ENCODE results near the gene KCNQ1.

The KCNQ1 gene

DNA sequence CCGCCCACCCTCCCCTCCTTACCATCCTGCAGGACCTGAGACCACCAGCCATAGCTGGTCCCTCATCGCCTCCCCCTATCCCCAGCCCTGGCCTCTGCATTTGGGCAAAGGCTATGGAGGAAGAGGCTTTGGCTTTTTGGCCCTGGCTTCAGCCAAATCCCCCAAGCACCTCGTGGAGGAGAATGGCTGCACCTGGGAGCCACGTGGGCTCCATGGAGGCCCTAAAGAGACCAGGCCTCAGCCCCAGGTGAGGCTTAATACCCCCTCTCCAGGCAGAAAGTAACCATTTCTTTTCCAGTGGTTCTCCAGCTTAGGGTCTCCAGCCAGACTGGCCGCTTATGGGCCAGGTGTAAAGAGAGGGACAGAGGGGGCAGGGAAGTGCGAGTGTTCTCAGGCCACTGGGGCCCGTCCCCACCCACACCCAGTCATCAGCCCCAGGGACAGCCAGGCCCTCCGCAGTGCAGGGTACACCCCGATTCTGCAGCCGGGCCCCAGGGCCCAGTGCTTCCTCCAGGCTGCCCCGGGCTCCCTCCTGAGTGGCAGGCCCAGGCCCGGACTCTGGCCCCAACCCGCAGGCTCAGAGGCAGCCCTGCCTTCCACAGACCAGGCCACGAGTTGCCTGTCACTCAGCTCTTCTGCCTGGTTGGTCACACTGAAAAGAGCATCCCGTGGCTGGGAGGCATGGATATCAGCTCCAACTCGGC lies 414.3 kb downstream of the KCNQ1 start:
- TF ChIP-seq, protein P1, sequence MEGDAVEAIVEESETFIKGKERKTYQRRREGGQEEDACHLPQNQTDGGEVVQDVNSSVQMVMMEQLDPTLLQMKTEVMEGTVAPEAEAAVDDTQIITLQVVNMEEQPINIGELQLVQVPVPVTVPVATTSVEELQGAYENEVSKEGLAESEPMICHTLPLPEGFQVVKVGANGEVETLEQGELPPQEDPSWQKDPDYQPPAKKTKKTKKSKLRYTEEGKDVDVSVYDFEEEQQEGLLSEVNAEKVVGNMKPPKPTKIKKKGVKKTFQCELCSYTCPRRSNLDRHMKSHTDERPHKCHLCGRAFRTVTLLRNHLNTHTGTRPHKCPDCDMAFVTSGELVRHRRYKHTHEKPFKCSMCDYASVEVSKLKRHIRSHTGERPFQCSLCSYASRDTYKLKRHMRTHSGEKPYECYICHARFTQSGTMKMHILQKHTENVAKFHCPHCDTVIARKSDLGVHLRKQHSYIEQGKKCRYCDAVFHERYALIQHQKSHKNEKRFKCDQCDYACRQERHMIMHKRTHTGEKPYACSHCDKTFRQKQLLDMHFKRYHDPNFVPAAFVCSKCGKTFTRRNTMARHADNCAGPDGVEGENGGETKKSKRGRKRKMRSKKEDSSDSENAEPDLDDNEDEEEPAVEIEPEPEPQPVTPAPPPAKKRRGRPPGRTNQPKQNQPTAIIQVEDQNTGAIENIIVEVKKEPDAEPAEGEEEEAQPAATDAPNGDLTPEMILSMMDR (conservative IDR thresholded peaks at IDR 0.05): no peak
- no peak overlapping the region for H3K27ac ChIP-seq

DNA sequence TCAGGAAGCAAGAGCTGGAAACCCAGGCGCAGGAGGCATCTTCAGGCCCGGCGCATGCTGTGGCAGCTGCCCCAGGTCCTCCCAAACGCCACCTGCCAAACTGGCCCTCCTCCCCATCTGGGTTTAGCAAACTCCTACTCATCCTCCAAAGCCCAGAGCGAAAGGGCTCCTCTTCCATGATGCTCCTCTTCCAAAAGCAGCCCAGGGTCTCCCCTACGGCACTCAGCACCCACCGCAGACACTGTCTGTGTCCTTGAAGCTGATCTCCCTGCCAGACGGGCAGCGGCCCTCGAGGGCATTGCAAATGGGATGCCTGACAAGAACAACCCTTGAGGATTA lies 414.9 kb downstream of the KCNQ1 start:
- H3K27ac ChIP-seq: no peak overlapping the region
- TF ChIP-seq, protein P1 (conservative IDR thresholded peaks at IDR 0.05): no peak

DNA sequence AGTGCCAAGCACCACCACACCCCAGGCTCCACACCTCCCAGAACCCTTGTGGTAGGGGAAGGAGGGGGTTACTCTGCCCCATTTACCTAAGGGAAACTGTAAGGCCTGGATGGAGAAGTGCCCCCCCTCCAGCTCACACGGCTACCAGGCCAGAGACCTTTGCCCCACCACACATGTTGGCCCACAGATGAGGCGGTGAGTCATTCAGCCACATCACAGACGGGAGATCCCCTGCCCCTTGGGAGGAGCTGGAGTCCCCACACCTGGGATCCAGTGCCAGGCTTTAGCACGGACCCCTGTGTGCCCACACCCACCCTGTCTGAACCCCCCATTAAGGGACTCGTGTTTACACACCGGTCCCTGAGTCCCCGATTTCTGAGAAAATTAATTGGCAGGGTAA lies 415.8 kb downstream of the KCNQ1 start:
- H3K27ac ChIP-seq: no peak overlapping the region
- TF ChIP-seq, protein P1 (conservative IDR thresholded peaks at IDR 0.05): no peak

DNA sequence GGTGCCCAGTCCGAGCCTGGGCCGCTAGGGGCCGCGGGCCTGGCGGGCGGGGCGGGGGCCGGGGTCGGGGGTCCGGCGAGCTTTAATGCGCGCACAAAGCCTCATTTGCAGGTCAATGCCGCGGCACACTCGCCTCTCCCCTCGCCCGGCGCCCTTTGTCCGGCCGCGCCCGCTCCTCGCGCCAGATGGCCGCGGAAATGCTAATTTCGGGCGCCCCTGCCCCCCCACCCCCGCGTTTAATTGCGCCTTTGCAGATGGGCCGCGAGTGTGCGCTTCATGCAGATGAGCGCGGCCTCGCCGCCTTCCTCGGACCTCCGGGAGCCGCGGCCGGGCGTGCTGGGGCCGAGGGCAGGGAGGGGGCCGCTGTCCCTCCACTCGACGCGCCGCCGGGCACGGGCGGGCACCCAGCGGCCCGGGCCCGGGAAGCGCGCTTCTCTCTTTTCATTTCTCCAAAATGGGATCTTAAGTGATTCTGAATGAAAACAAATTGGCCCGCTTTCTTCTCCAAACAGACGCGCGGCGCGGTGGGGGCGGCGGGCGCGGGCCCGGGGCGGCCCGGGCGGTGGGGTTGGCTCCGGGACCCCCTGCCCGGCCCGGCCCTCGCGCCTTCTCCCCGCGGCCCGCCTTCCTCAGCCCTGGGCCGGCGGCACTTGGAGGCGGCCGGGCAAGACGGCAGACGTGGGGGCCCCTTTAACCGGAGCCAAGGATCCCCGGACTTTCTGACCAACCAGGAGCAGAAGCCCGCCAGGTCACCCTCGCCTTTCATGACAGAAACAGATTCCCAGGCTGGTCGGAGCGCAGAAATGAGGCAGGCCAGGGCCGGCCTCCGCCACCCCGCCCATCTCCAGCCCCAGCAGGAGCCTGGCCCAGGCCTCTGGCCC lies 417.8 kb downstream of the KCNQ1 start:
- TF ChIP-seq, protein P1 (conservative IDR thresholded peaks at IDR 0.05): no peak
- H3K27ac ChIP-seq: no peak overlapping the region; the same call in 1 of the 2 replicates

DNA sequence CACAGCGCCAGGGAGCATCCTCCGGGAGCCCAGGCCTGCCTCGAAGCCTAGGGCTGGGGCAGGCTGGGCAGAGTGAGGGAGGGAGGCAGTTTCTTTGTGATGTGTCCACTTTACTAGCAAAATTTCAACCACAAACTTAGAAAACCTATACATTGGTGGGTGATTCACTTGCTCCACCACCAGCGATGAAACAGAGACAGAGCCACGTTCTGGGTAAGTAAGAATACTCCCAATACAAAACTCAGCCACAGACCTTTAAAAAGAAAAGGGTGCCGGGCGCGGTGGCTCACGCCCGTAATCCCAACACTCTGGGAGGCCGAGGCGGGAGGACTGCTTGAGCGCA lies 418.4 kb downstream of the KCNQ1 start:
- H3K27ac ChIP-seq: no peak overlapping the region
- TF ChIP-seq, protein P1 (conservative IDR thresholded peaks at IDR 0.05): no peak

DNA sequence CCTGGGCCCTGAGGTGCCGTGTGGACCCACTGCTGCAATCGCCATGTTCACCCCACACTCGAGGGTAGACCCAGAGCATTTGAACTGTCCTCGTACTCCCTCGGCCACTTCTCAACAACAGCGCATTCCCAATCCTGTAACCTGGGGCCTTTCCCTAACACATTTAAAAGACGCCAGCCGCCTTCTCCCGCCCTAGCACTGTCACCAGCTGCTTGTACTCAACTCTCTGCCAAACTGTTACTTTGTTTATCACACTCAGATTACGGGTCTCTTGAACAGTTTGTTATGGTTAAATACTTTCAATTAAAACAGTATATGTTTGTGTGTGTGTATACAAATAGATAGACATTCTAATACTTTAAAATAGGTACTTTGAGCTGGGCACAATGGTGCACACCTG lies 420.1 kb downstream of the KCNQ1 start:
- no peak overlapping the region for H3K27ac ChIP-seq
- TF ChIP-seq, protein P1 (conservative IDR thresholded peaks at IDR 0.05): no peak

DNA sequence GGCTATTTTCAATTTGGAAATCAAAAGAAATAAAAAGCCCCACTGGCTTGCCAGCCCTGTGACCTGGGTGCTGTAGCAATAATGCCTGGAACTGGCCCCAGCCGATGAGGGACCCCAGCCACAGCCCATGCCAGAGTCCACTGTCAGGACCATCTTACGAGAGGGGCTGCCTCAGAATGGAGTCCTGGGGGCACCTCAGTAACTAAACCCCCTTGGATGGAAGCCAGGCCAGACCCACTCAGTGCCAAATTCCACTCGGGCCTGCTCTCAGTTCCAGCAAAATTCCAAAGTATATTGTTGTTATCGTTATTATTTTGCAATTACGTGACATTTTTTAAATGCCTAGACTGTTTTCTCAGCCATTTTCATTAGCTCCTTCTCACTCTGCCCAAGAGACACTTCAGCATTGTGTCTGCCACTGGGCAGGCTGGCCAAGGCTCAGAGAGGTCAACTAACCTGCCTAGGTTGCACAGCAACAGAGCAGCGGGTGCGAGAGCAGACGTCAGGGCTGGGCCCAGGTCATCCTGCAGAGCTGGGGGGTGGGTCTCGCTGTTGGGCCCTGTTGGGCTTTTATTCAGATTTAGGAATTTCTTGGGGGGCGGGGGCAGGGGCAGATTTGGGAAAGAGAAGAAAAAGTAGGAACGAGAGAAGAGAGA lies 421.2 kb downstream of the KCNQ1 start:
- H3K27ac ChIP-seq: no peak overlapping the region
- TF ChIP-seq, protein P1 (conservative IDR thresholded peaks at IDR 0.05): no peak

Measured in VCaP (cell line).